Measurements from ENCODE around the gene ITGA4.

DNA sequence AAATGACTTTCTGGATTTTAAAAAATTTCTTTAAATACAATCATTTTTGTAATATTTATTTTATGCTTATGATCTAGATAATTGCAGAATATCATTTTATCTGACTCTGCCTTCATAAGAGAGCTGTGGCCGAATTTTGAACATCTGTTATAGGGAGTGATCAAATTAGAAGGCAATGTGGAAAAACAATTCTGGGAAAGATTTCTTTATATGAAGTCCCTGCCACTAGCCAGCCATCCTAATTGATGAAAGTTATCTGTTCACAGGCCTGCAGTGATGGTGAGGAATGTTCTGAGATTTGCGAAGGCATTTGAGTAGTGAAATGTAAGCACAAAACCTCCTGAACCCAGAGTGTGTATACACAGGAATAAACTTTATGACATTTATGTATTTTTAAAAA is 79.5 kb downstream of the ITGA4 start:
- TF ChIP-seq, protein P1, sequence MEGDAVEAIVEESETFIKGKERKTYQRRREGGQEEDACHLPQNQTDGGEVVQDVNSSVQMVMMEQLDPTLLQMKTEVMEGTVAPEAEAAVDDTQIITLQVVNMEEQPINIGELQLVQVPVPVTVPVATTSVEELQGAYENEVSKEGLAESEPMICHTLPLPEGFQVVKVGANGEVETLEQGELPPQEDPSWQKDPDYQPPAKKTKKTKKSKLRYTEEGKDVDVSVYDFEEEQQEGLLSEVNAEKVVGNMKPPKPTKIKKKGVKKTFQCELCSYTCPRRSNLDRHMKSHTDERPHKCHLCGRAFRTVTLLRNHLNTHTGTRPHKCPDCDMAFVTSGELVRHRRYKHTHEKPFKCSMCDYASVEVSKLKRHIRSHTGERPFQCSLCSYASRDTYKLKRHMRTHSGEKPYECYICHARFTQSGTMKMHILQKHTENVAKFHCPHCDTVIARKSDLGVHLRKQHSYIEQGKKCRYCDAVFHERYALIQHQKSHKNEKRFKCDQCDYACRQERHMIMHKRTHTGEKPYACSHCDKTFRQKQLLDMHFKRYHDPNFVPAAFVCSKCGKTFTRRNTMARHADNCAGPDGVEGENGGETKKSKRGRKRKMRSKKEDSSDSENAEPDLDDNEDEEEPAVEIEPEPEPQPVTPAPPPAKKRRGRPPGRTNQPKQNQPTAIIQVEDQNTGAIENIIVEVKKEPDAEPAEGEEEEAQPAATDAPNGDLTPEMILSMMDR (conservative IDR thresholded peaks at IDR 0.05; ENCODE audit: low read length), result no peak
- TF ChIP-seq EZH2phosphoT487 (IDR thresholded peaks at IDR 0.05; ENCODE audit: borderline replicate concordance), result no peak
